Keratinocyte (primary cell): ENCODE results near the gene RPL28.

Experiments
- EZH2 ChIP-seq: IDR thresholded peaks from one replicate; pipeline ENCODE4 v1.6.1; 2012; ENCODE audit warnings: inconsistent platforms, mild to moderate bottlenecking, low read length, moderate library complexity
- TF ChIP-seq, protein P1 (sequence below), 3 experiments: IDR thresholded peaks in 1 of 3; conservative IDR thresholded peaks in 1 of 3; optimal IDR thresholded peaks in 1 of 3; 2 replicates in 2 of 3; 3 replicates in 1 of 3; pipeline versions ENCODE3 to v1.5.1; 2011; ENCODE audit warnings: low read length in 3 of 3, mild to moderate bottlenecking in 3 of 3, moderate library complexity in 2 of 3, control low read depth in 1 of 3, inconsistent platforms in 1 of 3; ENCODE audit not compliant: insufficient read depth in 2 of 3; ENCODE audit errors: extremely low read depth in 1 of 3

DNA sequence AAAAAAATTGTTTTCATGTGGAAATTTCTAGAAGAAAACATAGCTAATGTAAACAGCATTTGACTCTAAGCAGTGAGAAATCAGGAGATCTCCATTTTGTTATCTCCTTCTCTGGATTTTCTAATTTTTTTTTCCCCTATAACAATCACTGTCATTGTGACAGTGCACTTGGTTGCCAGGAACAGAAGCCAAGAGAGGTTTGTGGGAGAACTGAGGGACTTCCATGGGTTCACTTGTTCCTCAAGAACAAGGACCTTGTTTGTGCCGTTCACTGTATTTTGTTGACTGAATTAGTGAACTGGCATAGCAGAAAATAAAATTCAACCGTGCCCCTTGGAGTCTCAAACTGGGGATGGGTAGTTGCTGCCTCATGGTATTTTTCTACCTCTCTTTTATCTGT lies 40.3 kb downstream of the RPL28 start:
- no peak for TF ChIP-seq EZH2
- TF ChIP-seq, protein P1, sequence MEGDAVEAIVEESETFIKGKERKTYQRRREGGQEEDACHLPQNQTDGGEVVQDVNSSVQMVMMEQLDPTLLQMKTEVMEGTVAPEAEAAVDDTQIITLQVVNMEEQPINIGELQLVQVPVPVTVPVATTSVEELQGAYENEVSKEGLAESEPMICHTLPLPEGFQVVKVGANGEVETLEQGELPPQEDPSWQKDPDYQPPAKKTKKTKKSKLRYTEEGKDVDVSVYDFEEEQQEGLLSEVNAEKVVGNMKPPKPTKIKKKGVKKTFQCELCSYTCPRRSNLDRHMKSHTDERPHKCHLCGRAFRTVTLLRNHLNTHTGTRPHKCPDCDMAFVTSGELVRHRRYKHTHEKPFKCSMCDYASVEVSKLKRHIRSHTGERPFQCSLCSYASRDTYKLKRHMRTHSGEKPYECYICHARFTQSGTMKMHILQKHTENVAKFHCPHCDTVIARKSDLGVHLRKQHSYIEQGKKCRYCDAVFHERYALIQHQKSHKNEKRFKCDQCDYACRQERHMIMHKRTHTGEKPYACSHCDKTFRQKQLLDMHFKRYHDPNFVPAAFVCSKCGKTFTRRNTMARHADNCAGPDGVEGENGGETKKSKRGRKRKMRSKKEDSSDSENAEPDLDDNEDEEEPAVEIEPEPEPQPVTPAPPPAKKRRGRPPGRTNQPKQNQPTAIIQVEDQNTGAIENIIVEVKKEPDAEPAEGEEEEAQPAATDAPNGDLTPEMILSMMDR (optimal IDR thresholded peaks at IDR 0.05 in 1 of 3, IDR thresholded peaks at IDR 0.05 in 1 of 3, conservative IDR thresholded peaks at IDR 0.05 in 1 of 3; ENCODE audit: extremely low read depth in 1 of 3, insufficient read depth in 2 of 3, low read length in 3 of 3) = no peak
